ENCODE results near the gene DCTD. TPM values are rescaled to one million over a fixed set of nuclear protein-coding genes. Genes with fewer than 3 reads are reported as not detected.

Gene DCTD
- 100 to 1,000 TPM; 101 to 138 (median 124) TPM for polyA plus RNA-seq (ENCODE audit: insufficient read length in 4 of 4)

- peak in 2 of 4 donors; percentile 52 to 60 for DNase-seq (ENCODE audit: low read depth in 4 of 4, low spot score in 2 of 4)
Measured at GRCh38 chr4:182917182-182918043, at the start of gene DCTD. TSS of gene DCTD (minus strand) at chr4:182917386. CDS start at chr4:182915568, 1,818 bp downstream.

DNA sequence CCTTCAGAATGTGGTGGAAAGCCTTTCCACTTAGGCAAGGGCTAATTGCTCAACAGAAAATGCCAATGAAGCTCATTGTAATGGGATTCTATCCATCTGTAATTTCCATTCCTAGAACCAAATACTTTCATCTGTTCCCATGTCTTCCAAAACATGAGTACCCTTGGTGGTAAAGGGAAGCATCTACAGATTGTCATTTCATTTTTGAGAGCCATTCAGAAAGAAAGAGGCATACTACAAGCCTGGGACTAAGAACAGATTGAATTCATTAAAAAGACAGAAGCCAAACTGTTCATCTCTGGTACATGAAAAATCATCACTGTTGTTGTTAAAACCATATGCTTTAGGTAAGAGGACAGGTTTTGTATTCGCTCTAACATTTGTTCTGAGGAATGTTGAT, 43.6 kb upstream of the DCTD start:
- no peak for DNase-seq (ENCODE audit: low read depth in 4 of 4, low spot score in 2 of 4)

DNA sequence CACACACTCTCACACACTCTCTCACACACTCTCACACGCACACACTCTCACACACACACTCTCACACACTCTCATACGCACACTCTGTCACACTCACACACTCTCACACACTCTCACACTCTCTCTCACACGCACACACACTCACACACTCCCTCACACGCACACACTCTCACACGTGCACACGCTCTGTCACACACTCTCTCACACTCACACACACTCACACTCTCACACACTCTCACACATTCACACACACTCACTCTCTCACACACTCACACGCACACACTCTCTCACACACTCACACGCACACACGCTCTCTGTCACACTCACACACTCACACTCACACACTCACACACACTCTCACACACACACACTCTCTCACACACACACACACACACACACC, 43.0 kb upstream of the DCTD start:
- DNase-seq (ENCODE audit: low read depth in 4 of 4, low spot score in 2 of 4) = no peak

DNA sequence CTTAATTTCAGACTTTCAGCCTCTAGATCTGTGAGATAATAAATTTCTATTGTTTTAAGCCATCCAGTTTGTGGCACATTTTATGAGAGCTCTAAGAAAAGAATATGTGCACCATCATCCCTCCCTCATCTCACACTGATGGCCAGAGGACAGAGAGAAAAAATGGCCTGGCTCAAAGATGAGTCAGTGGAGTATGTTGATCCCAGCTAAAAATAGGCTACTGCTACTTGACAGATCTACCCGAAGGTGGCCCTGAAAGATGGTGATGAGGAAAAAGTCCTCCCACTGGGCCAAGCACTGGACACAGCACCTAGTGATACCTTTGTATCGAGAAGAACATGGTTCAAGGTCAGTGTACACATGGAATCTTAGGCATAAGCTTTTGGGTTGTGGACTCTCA, 38.2 kb upstream of the DCTD start:
- no peak for DNase-seq (ENCODE audit: low read depth in 4 of 4, low spot score in 2 of 4)

DNA sequence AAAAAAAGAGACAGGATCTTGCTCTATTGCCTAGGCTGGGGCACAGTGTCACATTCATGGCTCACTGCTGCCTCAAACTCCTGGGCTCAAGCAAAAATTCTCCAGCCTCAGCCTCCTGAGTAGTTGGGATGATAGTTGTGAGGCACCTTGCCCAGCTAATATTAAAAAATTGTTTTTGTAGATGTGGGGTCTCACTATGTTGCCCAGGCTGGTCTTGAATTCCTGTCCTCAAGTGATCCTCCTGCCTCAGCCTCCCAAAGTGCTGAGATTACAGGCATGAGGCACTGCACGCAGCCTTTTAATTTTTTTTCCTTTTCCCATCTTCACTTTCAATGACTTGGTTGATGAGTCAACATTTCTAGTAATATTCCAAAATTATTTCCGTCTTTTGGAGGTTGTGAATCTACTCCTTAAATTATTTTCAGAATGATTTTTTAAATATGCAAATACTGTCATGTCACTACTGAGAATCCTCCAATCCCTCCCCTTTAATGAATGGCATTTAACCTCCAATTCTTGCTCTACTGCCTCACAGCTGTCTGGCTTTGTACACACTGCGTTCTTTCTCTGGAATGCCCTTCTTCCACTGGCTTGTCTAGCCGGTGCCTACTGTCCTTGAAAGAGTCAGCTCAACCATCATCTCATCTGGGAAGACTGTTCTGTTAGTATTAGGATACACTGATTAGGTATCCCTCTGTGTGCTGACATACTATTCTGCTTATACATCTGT, 27.5 kb upstream of the DCTD start:
- DNase-seq (ENCODE audit: low read depth in 4 of 4, low spot score in 2 of 4) = no peak

DNA sequence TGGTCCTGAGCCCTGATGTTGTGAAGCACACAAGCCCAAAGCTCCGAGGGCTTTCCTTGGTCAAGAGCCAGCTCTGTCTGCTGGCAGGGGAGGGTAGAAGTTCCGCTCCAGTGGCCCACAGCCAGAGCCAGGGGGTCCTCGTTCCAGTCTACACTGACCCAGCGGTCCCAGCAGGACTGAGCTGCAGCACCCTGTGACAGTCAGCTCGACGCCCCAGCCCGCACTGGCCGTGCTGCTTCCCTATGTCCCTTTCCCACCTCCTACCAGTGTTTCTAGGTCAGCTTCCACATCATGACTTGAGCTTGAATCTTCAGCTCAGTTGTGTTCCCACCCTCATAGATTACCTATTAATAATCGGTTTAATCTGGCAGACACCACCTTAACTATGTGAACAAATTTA, 22.5 kb upstream of the DCTD start:
- DNase-seq (ENCODE audit: low read depth in 4 of 4, low spot score in 2 of 4) = no peak

DNA sequence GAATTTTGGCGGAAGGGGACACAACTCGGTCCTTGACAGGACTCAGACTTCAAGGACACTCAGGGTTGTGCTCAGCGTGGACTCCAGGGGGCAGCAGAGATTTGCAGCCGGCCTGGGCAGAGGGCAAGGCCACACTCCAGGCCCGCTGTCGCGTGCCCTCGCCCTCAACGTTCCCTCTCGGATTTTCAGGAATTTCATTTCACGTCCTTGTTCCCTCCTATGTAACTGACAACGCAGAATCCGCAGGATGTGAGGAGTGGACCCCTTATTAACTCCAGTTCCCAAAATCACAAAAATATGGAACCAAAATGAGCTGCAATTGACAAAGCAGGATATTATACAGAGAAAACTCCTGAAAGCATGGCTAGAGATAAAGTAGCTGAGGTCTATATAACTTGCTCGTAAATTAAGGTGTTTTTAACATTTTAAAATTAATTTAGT, 21.0 kb upstream of the DCTD start:
- DNase-seq (ENCODE audit: low read depth in 4 of 4, low spot score in 2 of 4) = peak in 1 of 4 donors; percentile 36

- no peak for DNase-seq (ENCODE audit: low read depth in 4 of 4, low spot score in 2 of 4)
Measured at GRCh38 chr4:182937268-182938204, 20.4 kb upstream of the DCTD start.

GRCh38 chr4:182932651-182933050, 15.5 kb upstream of the DCTD start:
- no peak for DNase-seq (ENCODE audit: low read depth in 4 of 4, low spot score in 2 of 4)

GRCh38 chr4:182931691-182932345, 14.6 kb upstream of the DCTD start:
- no peak for DNase-seq (ENCODE audit: low read depth in 4 of 4, low spot score in 2 of 4)

DNA sequence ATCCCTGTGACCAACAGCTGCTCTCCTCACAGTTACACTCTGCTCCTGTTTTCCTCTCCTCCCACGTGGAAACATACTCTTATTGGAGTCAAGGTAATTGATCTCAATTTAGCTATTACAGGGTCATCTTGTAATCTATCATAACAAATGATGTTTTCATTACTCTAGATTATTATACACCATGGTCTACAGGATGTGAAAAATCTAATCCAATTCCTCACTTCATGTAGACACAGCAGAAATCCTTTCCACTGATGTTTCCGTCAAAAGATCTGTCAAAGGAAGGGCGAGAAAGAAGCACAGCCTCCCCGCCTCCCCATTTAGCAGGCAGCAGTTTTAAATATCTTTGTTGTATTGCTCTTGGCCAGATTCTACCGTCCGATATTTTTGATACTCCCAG, 13.7 kb upstream of the DCTD start:
- DNase-seq (ENCODE audit: low read depth in 4 of 4, low spot score in 2 of 4) = no peak

GRCh38 chr4:182929296-182929695, 12.1 kb upstream of the DCTD start:
- no peak for DNase-seq (ENCODE audit: low read depth in 4 of 4, low spot score in 2 of 4)

DNA sequence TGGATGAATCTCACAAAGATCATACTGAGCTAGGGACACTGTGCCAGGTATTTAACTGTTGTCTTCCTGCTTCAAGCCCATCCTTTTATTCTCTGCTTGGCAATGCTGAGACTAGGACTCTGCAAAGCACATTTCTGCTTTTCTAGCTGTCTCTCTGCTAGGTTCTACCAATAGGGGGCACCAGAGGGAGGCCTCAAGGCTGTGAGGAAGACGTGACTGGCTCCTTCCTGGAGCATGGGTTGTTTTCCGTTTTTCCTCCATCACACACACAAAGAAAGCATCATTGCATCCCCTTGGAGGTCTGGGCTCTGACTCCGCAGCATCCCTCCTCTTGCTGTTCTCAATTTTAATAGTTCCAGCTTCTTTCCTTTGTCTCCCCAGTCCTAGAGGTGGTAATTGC, 10.9 kb upstream of the DCTD start:
- DNase-seq (ENCODE audit: low read depth in 4 of 4, low spot score in 2 of 4) = no peak

- no peak for DNase-seq (ENCODE audit: low read depth in 4 of 4, low spot score in 2 of 4)
Measured at GRCh38 chr4:182927505-182927904, 10.3 kb upstream of the DCTD start.

- no peak for DNase-seq (ENCODE audit: low read depth in 4 of 4, low spot score in 2 of 4)
Measured at GRCh38 chr4:182925855-182926254, 8.7 kb upstream of the DCTD start.

- peak in 2 of 4 donors; percentile 39 to 59 for DNase-seq (ENCODE audit: low read depth in 4 of 4, low spot score in 2 of 4)
Measured at GRCh38 chr4:182925298-182925757, 8.1 kb upstream of the DCTD start.

GRCh38 chr4:182924497-182924896, 7.3 kb upstream of the DCTD start:
- no peak for DNase-seq (ENCODE audit: low read depth in 4 of 4, low spot score in 2 of 4)

DNA sequence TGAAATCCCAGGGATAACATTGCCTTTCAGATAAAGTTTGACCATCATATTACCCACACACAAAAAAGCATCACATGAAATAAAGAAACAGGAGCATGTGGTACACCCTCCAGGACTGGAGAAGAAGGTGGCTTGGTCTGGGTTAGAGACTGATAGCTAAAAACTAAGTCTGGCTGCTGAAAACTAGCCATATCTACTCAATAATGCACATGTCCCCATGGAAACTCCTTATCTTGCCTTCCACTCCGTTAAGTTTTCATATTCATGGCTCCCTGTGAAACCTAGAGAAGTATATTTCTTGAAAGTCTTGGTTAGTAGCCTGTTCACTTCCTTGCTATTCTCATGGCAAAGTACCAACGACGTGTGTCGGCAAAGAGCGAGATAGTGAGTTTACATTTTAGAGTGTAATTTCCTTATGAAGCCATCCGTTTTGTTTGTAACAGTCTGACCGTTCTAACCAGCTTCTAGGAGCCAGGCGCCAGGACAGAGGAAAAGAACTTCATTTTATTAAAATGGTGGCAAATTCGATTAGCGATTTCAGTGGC, 6.7 kb upstream of the DCTD start:
- no peak for DNase-seq (ENCODE audit: low read depth in 4 of 4, low spot score in 2 of 4)

DNA sequence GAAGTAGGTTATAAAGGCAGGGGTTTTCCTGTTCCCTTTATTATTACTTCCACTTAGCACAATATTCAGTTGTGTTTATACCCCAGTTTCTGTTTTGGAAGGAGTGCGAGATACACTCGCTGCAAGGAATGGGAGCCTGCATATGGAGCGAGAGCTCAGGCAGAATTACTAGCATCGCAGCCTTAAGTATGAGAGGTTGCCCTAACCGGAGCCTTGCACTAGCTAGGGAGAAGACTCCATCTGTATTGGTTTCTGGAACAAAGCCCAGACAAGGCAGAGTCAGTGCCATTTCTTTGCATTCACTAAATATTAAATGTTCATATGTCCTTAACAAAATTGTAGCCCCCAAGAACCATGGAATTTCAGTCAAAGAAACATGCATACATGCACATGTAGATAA, 6.2 kb upstream of the DCTD start:
- DNase-seq (ENCODE audit: low read depth in 4 of 4, low spot score in 2 of 4) = no peak

All from left renal cortex interstitium (tissue), 4 donors.